ENCODE results near the gene DCAF16. TPM values are rescaled to one million over a fixed set of nuclear protein-coding genes. Genes with fewer than 3 reads are reported as not detected.

DCAF16 gene
- total RNA-seq, result 24.2 and 26.0 TPM in 2 replicates

DNA sequence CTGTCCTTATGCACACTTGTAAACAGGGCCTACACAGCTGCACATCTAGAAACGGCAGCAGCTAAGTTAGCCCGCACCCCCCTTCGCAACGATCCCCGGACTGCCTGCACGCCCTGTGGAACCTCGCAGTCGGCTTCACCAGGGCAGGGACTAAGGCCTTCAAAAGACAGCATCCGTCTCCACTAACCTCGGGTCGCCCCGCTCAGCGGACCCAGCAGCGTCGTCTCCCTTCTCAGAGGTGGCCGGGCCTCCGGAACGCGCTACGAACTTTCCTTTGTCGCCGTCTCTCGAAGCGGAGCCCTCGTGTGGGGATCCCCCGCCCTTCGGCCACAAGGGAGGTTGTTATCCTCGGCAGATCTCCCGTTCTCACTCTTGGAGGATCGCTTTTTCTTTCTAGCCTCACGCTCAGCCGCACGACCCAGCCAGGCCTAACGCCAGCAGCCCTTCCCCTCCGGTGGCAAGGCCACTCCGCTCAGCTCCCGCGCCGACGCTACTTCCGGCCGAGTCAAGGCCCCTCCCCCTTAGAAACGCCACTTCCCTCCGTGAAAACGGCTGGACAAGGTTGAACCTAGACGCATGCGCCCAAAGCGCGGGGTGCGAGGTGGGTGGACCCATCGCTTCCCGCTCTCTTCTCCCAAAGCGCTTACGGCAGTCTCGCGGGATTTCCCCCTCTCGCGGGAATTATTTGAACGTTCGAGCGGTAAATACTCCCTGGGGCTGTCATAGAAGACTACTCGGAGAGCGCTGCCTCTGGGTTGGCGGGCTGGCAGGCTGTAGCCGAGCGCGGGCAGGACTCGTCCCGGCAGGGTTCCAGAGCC, at the start of gene DCAF16, which contains the start of gene NCAPG:
TSS of gene DCAF16 (minus strand) at position 498 of the 818 bp plus-strand sequence. CDS start 6,616 bp downstream, outside the sequence.
TSS of gene NCAPG (plus strand) at position 720 of the 818 bp plus-strand sequence. CDS start 99 bp downstream, outside the sequence.

DNA sequence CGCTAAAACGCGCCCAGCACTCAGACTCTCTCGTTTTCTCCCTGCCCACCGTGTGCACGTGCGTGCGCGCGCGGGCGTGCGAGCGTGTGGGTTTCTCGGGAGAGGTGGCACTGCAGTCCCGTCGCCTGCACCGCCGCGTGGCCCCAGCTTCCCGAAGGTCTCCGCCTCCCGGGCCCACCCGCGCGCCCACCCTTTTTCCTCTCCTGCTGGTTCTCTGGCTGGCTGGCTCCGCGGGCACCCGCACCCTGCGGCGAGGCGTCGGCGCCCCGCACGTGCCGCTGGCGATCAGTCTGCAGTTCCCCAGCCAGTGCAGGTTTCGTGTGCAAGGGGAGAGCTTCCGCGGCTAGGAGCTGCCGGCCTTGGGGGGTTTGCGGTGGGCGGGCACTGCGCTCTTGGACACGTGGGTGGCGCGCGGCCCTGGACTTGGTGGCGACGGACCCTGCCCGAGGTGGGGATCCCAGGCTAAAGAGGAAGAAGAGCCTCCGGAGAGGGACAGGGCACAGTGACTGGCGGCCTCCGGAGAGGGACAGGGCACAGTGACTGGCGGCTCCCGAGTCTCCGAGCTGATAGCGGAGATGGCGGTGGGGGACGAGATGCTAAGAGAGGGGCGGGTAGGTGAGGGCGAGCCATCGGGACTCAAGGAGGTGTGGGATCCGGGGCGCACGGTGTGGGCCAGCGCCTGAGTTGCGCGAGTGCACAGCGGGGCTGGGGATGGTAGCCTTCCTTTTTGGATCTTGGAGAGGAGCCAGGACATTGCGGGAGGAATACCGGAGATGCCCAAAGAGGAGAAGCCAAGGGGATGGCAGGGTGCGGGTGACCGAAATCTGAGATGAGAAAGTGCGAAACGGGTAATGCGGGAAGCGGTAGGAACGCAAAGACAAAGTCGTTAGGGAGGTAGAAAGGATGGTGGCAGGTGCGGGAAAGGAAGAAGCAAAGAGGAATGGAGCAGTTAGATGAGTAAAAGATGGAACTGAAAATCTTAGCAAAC, 29.0 kb downstream of the DCAF16 start, which contains the start of gene FAM184B:
TSS of gene FAM184B (minus strand) at position 322 of the 988 bp plus-strand sequence. CDS start 322 bp downstream, outside the sequence.

Other genes with a start within 250 kb of the DCAF16 start
- 64.3 and 89.5 TPM in 2 replicates for gene LAP3, start 233.6 kb downstream of the DCAF16 start, total RNA-seq
- gene MED28, start 196.1 kb downstream of the DCAF16 start, total RNA-seq, result 7.5 and 12.0 TPM in 2 replicates
- under 0.01 TPM in 1 of 2 replicates, not detected in the other for gene FAM184B, start 29.1 kb downstream of the DCAF16 start, total RNA-seq
- gene NCAPG, start 222 bp upstream of the DCAF16 start, total RNA-seq, result 0.28 and 0.34 TPM in 2 replicates
- 9.1 and 10.9 TPM in 2 replicates for gene LCORL, start 211.0 kb upstream of the DCAF16 start, total RNA-seq